Tibial nerve (tissue), 4 donors: ENCODE measurements around the gene SSX3. TPM values are rescaled to one million over a fixed set of nuclear protein-coding genes. Genes with fewer than 3 reads are reported as not detected.
"Not testable (repeated sequence)": the region's sequence is repeated elsewhere in the genome, so short reads cannot be mapped to it uniquely, and the experiment has no call there.

Source experiments
- DNase-seq, 2 donors: peaks; one replicate each; pipeline ENCODE4 v3.0.0-alpha.2; 2019; ENCODE audit warnings: low spot score in 2 of 2
- H3K27ac ChIP-seq, 4 donors: fragments of 200-600 bp; sonication (generic) in 3 of 4; one replicate each; pipeline ENCODE4 v1.5.1; 2017 to 2019; ENCODE audit warnings: mild to moderate bottlenecking in 1 of 4
- H3K27me3 ChIP-seq, 2 donors: fragments of 200-600 bp; sonication (generic) in 1 of 2; one replicate each; pipeline versions ENCODE4 v1.5.1 to v1.6.0; 2017 to 2019
- H3K36me3 ChIP-seq, 3 donors: fragments of 200-600 bp; sonication (generic); one replicate each; pipeline ENCODE4 v1.5.1; 2018 to 2019
- H3K4me1 ChIP-seq, 4 donors: fragments of 200-600 bp; sonication (generic) in 3 of 4; one replicate each; pipeline ENCODE4 v1.5.1; 2017 to 2019
- H3K4me3 ChIP-seq, 4 donors: fragments of 200-600 bp; sonication (generic) in 3 of 4; one replicate each; pipeline ENCODE4 v1.5.1; 2017 to 2019; ENCODE audit warnings: mild to moderate bottlenecking in 1 of 4, moderate library complexity in 1 of 4
- H3K9me3 ChIP-seq, 4 donors: fragments of 200-600 bp; sonication (generic) in 3 of 4; one replicate each; pipeline ENCODE4 v1.5.1; 2017 to 2019
- POLR2A ChIP-seq, 2 donors: fragments of 450-650 bp; IDR thresholded peaks; one replicate each; pipeline ENCODE4 v1.6.1; 2017; ENCODE audit warnings: antibody characterized with exemption in 2 of 2, mild to moderate bottlenecking in 2 of 2, moderate library complexity in 2 of 2
- WGBS, 2 donors: methylation state at CpG; one replicate each; pipeline ENCODE4 v1.1.5; 2018; 5-methylcytosine and 5-hydroxymethylcytosine counted together
- total RNA-seq, 4 donors: library from RNA; depleted of rRNA; stranded (reverse); fragments of >200 nt; gene quantifications; one replicate each; pipeline ENCODE4 v1.1.0, GENCODE V29; 2016

Gene SSX3
- total RNA-seq: not detected

GRCh38 chrX:48356315-48357094, at the start of gene SSX3:
SSX3 (minus strand) TSS chrX:48356703; CDS start chrX:48355249, 1,454 bp downstream.
- H3K4me3 ChIP-seq, DNase-seq, H3K4me1 ChIP-seq, H3K27ac ChIP-seq, H3K27me3 ChIP-seq, H3K9me3 ChIP-seq, H3K36me3 ChIP-seq: not testable (repeated sequence)
- 82 to 98% methylated on average over 19 of the region's 19 CpGs for WGBS, 2 donors

- H3K4me3 ChIP-seq, H3K9me3 ChIP-seq, H3K36me3 ChIP-seq, H3K27me3 ChIP-seq, H3K4me1 ChIP-seq, H3K27ac ChIP-seq, DNase-seq: not testable (repeated sequence)
- WGBS, 2 donors: 23 to 39% methylated on average over 1 of the region's 1 CpG
These were observed 41.3 kb upstream of the SSX3 start for GRCh38 chrX:48397825-48398224.

GRCh38 chrX:48396931-48397330, 40.4 kb upstream of the SSX3 start:
- not testable (repeated sequence) for H3K27ac ChIP-seq, H3K27me3 ChIP-seq, H3K4me3 ChIP-seq, H3K9me3 ChIP-seq, DNase-seq, H3K4me1 ChIP-seq, H3K36me3 ChIP-seq
- 61 to 95% methylated on average over 2 of the region's 2 CpGs for WGBS, 2 donors

GRCh38 chrX:48383239-48383638, 26.7 kb upstream of the SSX3 start, which contains the start of gene SSX4:
SSX4 (plus strand) TSS chrX:48383539; CDS start chrX:48384054, 515 bp downstream.
- not testable (repeated sequence) for H3K9me3 ChIP-seq, H3K27me3 ChIP-seq, H3K27ac ChIP-seq, H3K4me3 ChIP-seq, DNase-seq, H3K36me3 ChIP-seq, H3K4me1 ChIP-seq
- no CpG with 5 or more reads among the region's 16 CpGs for WGBS, 2 donors

GRCh38 chrX:48370408-48370807, 13.9 kb upstream of the SSX3 start:
- WGBS, 2 donors: no CpG with 5 or more reads among the region's 8 CpGs
- not testable (repeated sequence) for H3K36me3 ChIP-seq

GRCh38 chrX:48367717-48368408, 11.4 kb upstream of the SSX3 start:
- not testable (repeated sequence) for H3K27ac ChIP-seq, H3K9me3 ChIP-seq, H3K4me1 ChIP-seq, H3K4me3 ChIP-seq, H3K36me3 ChIP-seq, H3K27me3 ChIP-seq, DNase-seq
- WGBS, 2 donors: no CpG with 5 or more reads among the region's 12 CpGs

More at GRCh38 chrX:48370408-48370807, 13.9 kb upstream of the SSX3 start:
- not testable (repeated sequence) for H3K4me1 ChIP-seq, H3K27ac ChIP-seq, H3K27me3 ChIP-seq, H3K4me3 ChIP-seq, H3K9me3 ChIP-seq, DNase-seq

GRCh38 chrX:48359281-48359680, 2.8 kb upstream of the SSX3 start:
- not testable (repeated sequence) for DNase-seq, H3K4me3 ChIP-seq, H3K27me3 ChIP-seq, H3K27ac ChIP-seq, H3K9me3 ChIP-seq, H3K4me1 ChIP-seq, H3K36me3 ChIP-seq
- WGBS, 2 donors: 78 to 82% methylated on average over 5 to 6 of the region's 6 CpGs

GRCh38 chrX:48357681-48358080, 1.2 kb upstream of the SSX3 start:
- TF ChIP-seq POLR2A (IDR thresholded peaks at IDR 0.05): no peak
- Histone ChIP-seq H3K27ac (no peak overlapping the region), H3K27me3 (no peaks in the 10 kb centered on the region), H3K9me3 (no peaks in the 10 kb centered on the region), H3K4me3 (no peak overlapping the region), H3K36me3 (no peaks in the 10 kb centered on the region), H3K4me1 (no peaks in the 10 kb centered on the region)
- WGBS, 2 donors: 78 to 98% methylated on average over 5 to 8 of the region's 8 CpGs
- no peak for DNase-seq

GRCh38 chrX:48346059-48346458, 10.4 kb downstream of the SSX3 start:
- not testable (repeated sequence) for H3K27ac ChIP-seq, DNase-seq, H3K9me3 ChIP-seq, H3K4me1 ChIP-seq, H3K27me3 ChIP-seq, H3K36me3 ChIP-seq, H3K4me3 ChIP-seq
- 33 to 44% methylated on average over 8 of the region's 8 CpGs for WGBS, 2 donors

GRCh38 chrX:48313996-48314395, 42.5 kb downstream of the SSX3 start:
- not testable (repeated sequence) for DNase-seq, H3K4me1 ChIP-seq, H3K27ac ChIP-seq, H3K4me3 ChIP-seq, H3K9me3 ChIP-seq, H3K36me3 ChIP-seq, H3K27me3 ChIP-seq
- WGBS, 2 donors: 60 to 80% methylated on average over 2 of the region's 2 CpGs
